Fibroblast of lung (primary cell): ENCODE data around the gene CHN1.

Experiments used
- CTCF ChIP-seq, 2 donors: IDR thresholded peaks in 1 of 2; conservative IDR thresholded peaks in 1 of 2; 1 replicate in 1 of 2; 2 replicates in 1 of 2; pipeline ENCODE4 v1.5.1; 2011 to 2012; ENCODE audit warnings: low read length in 2 of 2, control low read depth in 1 of 2, inconsistent platforms in 1 of 2, low read depth in 1 of 2, mild to moderate bottlenecking in 1 of 2
- EZH2 ChIP-seq: IDR thresholded peaks from 2 replicates; pipeline ENCODE4 v1.5.1; 2012; ENCODE audit warnings: low read length, control low read depth, mild to moderate bottlenecking; ENCODE audit errors: missing control alignments

GRCh38 chr2:174858745-174859144 is 146.4 kb downstream of the CHN1 start:
- no peak for TF ChIP-seq CTCF (conservative IDR thresholded peaks at IDR 0.05 in 1 of 2, IDR thresholded peaks at IDR 0.05 in 1 of 2; ENCODE audit: low read depth in 1 of 2, low read length in 2 of 2)
- no peak for TF ChIP-seq EZH2
